Measurements from ENCODE around the gene ZNF782.
"Not testable (repeated sequence)": the region's sequence is repeated elsewhere in the genome, so short reads cannot be mapped to it uniquely, and the experiment has no call there.

Gene ZNF782

DNA sequence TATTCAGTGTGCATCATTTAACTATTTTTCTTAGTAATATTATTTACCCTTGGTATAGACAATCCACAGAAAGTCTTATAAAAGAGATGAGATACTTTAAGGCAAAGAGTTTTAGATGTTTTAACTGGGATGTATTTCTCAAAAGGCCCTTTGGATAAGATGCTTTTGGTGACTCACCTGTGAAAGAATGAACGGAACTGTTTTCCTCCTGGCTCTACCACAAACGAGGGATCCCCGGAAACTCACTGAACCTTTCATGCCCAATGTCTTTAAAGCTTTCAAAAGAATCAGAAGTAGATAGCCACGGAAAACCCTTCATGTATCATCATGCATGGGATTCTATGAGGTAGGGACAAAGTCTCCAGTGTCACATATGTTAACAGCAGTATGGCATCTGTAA is 1.6 kb downstream of the ZNF782 start:
- no peak for FAIRE-seq

DNA sequence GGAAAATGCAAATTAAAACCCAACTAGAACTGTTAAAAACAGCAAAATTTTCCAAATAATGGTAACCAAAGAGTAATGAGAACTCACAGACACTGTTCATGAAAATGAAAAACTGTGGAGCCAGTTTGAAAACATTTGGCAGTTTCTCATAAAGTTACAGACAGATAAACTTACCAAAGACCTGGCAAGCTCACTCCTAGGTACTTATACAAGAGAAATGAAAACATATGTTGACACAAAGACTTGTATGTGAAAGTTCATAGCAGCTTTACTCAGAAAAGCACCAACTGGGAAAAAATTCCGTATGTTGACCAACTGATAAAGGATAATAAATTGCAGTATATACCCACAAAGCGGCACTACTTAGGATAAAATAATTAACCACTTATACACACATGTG is 10.3 kb downstream of the ZNF782 start:
- no peak for FAIRE-seq

DNA sequence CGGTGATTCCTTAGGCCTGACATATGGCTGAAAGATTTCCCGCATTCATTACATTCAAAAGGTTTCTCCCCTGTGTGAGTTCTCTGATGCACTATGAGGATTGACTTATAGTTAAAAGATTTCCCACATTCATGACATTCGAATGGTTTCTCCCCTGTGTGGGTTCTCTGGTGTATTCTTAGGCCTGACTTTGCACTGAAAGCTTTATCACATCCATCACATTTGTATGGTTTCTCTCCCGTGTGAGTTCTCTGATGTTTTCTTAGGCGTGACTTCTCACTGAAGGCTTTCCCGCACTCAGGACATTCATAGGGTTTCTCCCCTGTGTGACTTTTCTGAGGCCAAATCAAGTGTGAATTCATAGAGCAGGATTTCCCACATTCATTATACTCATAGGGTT is 35.8 kb downstream of the ZNF782 start:
- FAIRE-seq, result no peak

DNA sequence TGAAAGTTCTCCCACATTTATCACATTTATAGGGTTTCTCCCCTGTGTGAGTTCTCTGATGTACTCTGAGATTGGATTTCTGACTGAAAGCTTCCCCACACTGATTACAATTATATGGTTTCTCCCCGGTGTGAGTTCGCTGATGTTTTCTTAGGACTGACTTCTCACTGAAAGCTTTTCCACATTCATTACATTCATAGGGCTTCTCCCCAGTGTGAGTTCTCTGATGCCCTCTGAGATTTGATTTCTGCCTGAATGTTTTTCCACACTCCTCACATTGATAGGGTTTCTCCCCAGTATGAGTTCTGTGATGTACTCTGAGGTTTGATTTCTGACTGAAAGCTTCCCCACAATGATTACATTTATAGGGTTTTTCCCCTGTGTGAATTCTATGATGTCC is 36.3 kb downstream of the ZNF782 start:
- FAIRE-seq, result no peak

DNA sequence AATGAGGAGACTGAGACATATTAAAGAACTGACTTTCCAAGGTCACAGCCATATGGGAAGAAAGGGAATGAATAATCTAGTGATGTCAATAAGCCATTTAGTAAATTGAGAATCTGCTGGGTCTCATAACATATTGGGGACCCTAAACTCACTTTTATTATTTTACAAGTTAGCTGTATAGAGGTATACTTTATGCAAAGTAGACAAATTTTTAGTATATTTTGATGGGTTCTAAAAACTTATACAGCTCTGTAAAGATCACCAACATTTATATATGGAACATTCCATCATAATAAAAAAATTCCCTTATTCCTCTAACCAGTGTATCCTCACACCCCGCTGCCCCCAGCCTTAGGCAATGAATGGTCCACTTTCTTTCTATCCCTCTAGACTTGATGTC is 40.7 kb downstream of the ZNF782 start:
- FAIRE-seq, result no peak

DNA sequence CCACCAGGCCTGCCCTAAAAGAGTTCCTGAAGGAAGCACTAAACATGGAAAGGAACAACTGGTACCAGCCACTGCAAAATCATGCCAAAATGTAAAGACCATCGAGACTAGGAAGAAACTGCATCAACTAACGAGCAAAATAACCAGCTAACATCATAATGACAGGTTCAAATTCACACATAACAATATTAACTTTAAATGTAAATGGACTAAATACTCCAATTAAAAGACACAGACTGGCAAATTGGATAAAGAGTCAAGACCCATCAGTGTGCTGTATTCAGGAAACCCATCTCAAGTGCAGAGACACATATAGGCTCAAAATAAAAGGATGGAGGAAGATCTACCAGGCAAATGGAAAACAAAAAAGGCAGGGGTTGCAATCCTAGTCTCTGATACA is 55.4 kb downstream of the ZNF782 start:
- not testable (repeated sequence) for FAIRE-seq

DNA sequence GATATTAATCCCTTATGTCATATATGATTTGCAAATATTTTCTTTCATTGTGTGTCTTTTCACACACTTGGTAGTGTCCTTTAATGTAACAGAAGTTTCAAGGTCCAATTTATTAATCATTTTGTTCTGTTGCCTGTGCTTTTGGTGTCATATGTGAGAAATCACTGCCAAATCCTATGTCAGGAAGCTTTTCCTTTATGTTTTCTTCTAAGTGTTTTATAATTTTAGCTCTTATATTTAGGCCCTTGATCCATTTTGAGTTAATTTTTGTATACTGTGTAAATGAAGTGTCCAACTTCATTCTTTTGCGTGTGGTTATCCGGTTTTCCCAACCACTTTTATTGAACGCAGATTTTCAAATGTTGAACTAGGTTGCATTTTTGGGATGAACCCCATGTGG is 70.3 kb downstream of the ZNF782 start:
- no peak for FAIRE-seq

DNA sequence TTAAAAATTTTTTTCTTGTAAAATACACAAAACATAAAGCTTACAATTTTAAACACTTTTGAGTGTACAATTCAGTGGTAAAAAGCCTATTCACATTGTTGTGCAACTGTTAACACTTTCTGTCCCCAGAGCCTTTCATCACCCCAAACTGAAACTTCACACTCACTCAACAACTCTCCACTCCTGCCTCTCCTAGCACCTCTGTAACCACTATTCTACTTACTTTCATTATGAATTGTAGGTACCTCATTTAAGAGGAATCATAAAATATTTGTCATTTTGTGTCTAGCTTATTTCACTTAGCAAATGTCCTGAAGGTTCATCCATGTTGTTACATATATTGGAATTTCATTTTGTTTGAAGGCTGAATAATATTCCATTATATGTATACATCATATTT is 72.1 kb downstream of the ZNF782 start:
- FAIRE-seq, result no peak

DNA sequence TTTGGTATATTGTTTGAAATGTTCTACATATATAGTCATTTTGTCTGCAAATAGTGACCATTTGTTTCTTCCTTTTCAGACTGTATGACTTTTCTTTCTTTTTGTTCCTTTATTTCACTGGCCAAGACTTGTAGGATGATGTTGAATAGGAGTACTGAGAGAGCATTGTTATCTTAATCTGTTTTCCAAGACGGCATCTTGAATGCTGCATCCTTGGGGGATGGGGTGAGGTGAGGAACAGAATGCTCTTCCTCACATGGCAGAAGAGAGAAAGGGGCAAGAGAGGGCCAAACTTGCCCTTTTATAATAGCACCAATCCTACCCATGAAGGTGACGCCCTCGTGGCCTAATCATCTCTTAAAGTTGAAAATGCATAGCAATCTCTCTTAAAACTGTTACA is 72.8 kb downstream of the ZNF782 start:
- no peak for FAIRE-seq

DNA sequence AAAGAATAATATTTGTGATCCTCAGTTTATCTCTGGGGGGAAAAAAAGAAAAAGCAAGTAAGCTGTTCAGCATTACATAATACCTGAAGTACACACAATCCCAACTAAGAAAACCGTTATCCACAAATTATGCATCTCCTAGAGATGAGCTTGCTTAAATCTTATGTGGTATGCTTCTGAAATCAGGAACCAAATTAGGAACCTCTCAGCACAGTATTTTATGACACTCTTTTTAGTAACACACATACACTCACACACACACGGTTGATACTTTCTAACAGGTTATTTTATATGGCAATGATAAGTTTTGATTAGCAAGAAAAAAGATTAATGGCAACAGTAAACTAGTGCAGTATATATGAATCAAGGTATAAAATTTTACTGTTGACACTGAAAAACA is 75.2 kb downstream of the ZNF782 start:
- FAIRE-seq, result no peak

DNA sequence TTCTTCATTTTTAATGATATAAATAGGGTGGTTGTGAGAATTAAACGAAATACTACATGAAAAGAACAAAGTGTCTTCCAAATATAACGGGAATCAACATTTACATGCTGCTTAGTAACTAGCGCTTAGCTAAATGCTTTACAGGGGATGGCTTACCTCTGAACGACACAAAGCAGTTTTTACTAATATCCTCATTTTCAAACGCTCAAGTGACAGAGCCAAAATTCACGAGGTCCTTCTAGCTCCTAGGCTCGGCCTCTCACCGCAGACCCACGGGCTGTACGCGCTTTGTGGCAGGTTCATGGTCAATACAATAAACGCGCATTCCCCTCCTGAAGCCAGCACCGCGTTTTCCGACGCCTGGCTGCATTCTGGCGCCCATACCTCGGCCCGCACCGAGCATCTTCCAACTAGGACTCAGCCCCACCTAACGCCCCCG is 76.9 kb downstream of the ZNF782 start:
- no peak for FAIRE-seq

DNA sequence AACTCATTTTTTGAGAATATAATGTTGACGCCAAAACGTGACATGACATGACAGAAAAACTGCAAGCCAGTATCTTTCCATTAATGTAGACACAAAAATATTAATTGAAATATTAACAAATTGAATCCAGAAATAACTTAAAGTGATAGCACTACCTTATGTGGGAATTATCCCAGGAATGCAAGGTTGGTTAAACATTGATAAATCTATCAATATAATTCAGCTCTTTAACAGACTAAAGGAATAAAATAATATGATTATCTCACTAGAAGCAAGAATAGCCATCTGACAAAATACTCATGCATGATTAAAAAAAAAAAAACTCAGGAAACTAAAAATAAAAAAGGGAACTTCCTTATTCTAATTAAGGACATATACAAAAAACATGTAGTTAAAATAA is 83.2 kb downstream of the ZNF782 start:
- no peak for FAIRE-seq

DNA sequence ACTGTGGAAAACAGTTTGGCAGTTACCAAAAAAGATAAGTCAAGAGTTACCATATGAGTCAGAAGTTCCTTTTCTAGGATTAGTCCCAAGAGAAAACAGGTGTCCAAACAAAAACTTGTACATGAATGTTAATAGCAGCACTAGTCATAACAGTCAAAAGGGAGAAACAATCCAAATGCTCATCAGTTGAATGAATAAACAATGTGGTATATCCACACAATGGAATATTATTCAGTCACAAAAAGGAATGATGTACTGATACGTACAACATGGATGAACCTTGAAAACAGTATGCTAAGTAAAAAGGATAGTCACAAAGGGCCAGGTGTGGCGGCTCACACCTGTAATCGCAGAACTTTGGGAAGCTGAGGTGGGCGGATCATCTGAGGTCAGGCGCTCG is 84.3 kb downstream of the ZNF782 start:
- no peak for FAIRE-seq
